GM12865 (cell line): ENCODE data around the gene DNAJC1.
A peak's percentile ranks its signal among the peaks of the same experiment; 100 is the strongest.
"Not testable (repeated sequence)": the region's sequence is repeated elsewhere in the genome, so short reads cannot be mapped to it uniquely, and the experiment has no call there.

Experiments used
- DNase-seq: peaks from one replicate; pipeline ENCODE4 v3.0.0; 2010; ENCODE audit warnings: low read depth
- H3K4me3 ChIP-seq: 2 replicates; pipeline ENCODE4 v1.5.1; 2011; ENCODE audit warnings: mild to moderate bottlenecking, low read depth, low read length, control low read depth
- CTCF ChIP-seq: IDR thresholded peaks from 2 replicates; pipeline ENCODE4 v1.5.1; 2011; ENCODE audit warnings: low read length, control low read depth, low read depth, inconsistent platforms; ENCODE audit not compliant: insufficient read depth; ENCODE audit errors: missing control alignments

Gene DNAJC1

DNA sequence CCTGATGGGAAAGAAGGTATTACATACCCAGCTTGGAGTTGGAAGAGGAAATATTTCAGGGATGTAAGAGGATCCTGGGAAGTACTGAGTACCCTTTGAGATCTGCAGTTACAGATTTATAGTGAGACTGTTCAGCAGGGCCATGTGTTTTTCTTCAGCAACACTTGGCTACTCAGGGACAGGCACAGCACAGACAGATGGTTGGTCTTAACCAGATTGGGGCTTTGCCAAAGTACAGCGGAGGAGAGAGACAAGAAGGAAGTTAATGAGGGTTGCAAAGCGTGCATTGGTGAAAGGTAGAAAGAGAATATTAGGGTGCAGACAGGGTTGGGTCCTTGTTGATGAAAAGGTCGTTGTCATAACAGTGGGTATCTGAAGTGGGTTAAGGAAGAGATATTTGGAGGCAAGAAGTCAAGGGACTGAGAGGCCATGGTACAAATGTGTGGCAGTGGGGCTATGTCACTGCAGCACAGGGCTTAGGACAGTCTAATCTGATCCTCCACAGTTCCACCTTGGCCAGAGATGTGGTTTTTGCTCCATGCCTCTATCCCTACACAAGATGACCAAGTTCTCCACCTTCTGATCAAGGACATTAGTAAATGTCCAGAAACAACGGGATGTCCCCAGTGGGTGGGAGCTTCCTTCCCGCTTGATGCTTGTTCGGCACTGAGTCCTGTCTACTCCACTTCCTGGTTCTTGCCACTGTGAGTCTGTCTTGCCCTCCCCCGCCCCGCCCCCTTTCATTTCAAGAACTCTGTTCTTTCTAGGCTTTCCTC lies 18.9 kb upstream of the DNAJC1 start:
- no peak for DNase-seq
- TF ChIP-seq CTCF, result no peak
- H3K4me3 ChIP-seq, result no peak overlapping the region

DNA sequence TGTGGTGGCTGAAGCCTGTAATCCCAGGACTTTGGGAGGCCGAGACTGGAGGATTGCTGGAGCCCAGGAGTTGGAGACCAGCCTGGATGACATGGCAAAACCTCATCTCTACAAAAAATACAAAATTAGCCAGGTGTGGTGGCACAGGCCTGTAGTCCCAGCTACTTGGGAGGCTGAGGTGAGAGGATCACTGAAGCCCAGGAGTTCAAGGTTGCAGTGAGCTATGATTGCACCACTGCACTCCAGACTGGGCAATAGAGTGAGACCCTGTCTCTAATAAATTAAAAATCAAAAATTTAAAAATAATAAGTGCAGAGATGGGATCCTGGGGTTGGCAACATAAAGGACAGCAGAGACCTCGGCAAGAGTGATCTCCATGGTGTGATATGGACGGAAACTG lies 17.6 kb upstream of the DNAJC1 start:
- not testable (repeated sequence) for DNase-seq, H3K4me3 ChIP-seq

DNA sequence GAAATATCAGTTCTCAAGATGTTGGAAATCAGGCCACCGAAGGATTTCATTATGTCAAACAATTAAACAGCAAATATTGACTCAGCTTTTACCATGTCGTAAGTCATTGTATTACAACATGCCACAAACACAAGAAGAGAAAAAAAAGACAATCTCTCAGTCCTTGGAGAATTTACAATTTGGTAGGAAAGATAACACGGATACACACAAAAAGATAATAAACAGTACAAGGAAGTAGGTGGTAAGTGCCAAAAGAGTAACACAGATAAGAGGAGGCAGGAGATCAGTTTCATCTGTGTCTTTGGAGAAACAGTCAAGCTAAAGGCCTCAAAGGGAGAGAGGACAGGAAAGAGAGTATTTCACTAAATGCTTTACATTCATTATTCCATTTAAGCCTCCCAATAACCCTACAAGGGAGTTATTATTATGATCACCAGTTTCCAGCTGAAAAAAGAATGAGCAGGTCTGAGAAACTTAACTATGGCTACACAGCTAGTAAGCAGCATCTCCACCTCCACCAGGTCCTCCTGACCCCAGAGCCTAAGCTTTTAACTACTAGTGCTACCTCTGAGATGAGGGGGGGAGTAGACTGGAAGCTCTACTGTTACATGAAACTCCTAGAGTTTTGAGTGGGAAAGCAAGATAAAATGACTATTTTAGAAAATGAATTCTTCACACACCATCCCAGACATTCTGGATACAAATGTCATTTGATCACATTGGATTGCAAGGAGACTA lies 13.9 kb upstream of the DNAJC1 start:
- H3K4me3 ChIP-seq, result no peak overlapping the region
- DNase-seq, result no peak
- no peak for TF ChIP-seq CTCF

- no peak for DNase-seq
- TF ChIP-seq CTCF, result no peak
These were observed 12.6 kb upstream of the DNAJC1 start for GRCh38 chr10:22016046-22016705.

GRCh38 chr10:22010973-22011408 lies 7.5 kb upstream of the DNAJC1 start:
- peak; percentile 0 for TF ChIP-seq CTCF
- DNase-seq, result peak; percentile 9
- H3K4me3 ChIP-seq, result no peak overlapping the region

More at GRCh38 chr10:22016046-22016705, 12.6 kb upstream of the DNAJC1 start:
- H3K4me3 ChIP-seq, result no peak overlapping the region

DNA sequence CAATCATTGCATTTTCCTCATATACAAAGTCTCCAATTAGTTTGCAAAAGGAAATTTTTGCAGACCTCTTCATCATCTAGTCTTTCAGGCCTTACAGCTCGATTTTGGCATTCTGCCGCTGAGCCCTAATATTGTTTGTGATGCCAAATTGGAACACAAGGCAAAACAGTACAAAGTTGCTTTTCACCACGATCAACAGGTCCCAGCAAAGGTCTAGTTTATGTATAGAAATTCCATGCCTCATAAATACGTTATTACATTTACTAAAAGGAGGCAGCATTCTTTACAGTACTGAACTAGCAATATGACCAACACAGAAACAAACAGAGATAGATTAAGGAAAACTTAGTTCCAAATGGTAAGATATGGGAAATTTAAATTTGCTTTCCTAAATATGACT lies 7.0 kb upstream of the DNAJC1 start:
- TF ChIP-seq CTCF, result no peak
- H3K4me3 ChIP-seq, result no peak overlapping the region
- no peak for DNase-seq

- DNase-seq, result no peak
- H3K4me3 ChIP-seq, result no peak overlapping the region
- TF ChIP-seq CTCF, result no peak
These were observed 2.9 kb upstream of the DNAJC1 start for GRCh38 chr10:22006379-22006884.
